Right kidney (tissue), 9 donors: ENCODE data around the gene ME3.

ENCODE experiments used
- DNase-seq: peaks from one replicate; pipeline ENCODE4 v3.0.0-alpha.2; 2016
- long read RNA-seq, 8 donors: transcript quantifications; one replicate each; lab custom pipeline, GENCODE V29; 2026

Gene ME3
- long read RNA-seq, donor 1, partial matches to known transcripts, result 6 of 7 reads
- long read RNA-seq, donor 1, other reads (novel, unspliced or antisense), result 0 of 7 reads
- long read RNA-seq, donor 2, partial matches to known transcripts, result 0 of 4 reads
- long read RNA-seq, donor 2, other reads (novel, unspliced or antisense), result 0 of 4 reads
- long read RNA-seq, donor 3, partial matches to known transcripts, result 0 of 1 reads
- long read RNA-seq, donor 3, other reads (novel, unspliced or antisense), result 0 of 1 reads
- long read RNA-seq, donor 4, result 0 reads
- long read RNA-seq, donor 5, partial matches to known transcripts, result 5 of 7 reads
- long read RNA-seq, donor 5, other reads (novel, unspliced or antisense), result 0 of 7 reads
- long read RNA-seq, donor 6, partial matches to known transcripts, result 0 of 2 reads
- long read RNA-seq, donor 6, other reads (novel, unspliced or antisense), result 0 of 2 reads
- long read RNA-seq, donor 7, partial matches to known transcripts, result 0 of 2 reads
- long read RNA-seq, donor 7, other reads (novel, unspliced or antisense), result 0 of 2 reads
- long read RNA-seq, donor 8, partial matches to known transcripts, result 184 of 279 reads
- long read RNA-seq, donor 8, other reads (novel, unspliced or antisense), result 92 of 279 reads

DNA sequence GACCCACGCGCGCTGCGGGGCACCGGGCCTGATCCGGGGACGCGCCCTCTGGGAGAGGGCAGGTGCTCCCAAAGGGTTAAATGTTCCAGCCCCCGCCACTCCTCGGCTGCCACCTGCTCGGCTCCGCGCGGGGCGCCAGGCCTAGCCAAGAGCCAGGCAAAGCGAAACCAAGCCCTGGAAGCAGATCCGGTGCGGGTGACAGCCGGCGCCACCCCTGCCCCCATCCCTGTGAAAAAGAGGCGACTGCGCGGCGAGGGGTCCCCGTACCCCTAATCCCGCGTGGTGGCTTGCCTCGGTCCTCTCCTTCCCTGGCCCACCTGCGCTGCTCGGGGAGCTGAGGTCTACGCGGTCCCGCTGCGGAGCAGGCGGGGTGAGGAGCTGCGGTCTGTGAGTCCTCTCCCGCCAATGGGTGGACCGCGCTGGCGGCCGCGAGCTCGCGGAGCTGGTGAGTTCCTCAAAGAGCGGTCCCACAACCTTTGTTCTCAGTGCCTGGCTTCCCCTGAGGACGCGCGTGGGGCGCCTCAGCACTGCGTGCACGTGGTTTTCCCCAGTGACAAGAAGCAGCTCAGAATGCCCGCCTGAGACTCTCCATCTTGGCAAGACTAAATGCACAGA, at the start of gene ME3:
ME3 (minus strand) TSS at position 610 of the 615 bp plus-strand sequence.
- peak; percentile 95 for DNase-seq

DNA sequence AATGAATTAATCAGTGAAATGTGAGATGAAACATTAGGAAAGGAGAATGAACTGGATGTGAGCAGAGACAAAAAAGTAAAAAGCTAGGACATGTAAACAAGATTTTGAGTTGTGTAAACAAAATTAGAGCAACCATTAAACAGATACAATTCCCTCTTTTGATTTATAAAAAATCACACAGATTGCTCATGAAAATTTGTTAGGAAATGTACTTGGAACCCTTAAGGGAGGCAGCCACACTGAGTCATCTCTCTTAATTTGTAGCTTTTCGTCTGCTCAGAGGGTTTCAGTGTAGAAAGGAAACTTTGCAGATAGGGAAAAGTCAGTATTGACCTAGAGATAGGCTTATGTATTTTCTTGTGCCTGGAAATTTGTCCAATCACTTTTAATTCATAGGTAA, 49.6 kb upstream of the ME3 start:
- no peak for DNase-seq

DNA sequence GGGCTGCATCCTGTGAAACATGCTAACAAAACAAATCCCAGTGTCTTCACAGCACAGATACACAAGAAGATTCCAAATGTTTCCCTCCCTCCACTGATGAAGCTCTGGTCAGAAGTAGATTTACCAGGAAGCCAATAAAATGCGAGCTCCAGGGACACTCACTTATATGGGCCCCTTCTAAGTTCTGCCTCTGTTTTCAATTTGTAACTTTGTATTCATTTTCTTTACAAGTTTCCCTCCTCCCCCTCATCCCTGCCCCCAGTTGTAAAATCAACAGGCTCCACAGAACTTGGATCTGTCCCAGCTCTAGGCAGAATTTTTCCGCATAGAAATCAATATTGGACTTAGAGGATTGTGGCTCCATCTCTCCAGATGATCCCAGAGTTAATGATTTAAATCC, 48.1 kb upstream of the ME3 start:
- DNase-seq, result no peak

DNA sequence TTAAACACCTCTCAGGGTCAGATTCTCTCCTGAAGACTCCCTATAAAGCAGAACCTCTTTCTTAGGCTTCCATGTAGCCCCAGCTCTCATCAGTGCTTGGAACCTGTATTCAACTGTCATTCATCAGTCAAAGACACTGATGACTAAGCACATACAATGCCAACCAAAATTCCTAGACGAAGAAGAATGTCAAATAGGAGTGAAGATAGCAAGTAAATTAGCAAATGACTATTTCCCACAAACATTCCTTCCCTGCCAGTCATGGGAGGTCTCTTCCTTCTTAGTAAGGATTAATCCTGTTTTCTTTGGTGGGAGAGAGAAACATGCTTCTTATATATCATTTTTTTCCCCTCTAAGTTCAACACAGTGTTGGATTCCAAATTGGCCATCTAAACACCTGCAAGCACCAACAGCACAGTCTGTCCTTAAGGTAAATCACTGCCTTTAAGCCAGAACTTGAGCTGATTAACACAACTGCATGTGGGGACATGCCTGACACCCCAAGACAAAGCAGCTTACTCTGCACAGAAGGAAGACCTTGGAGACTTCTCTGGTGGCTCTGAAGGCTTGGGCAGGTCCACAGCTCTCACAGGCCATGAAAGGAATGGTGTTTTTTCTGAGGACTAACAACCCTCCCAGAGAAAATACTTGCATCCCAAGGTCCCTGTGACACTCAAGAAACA, 47.5 kb upstream of the ME3 start:
- no peak for DNase-seq

DNA sequence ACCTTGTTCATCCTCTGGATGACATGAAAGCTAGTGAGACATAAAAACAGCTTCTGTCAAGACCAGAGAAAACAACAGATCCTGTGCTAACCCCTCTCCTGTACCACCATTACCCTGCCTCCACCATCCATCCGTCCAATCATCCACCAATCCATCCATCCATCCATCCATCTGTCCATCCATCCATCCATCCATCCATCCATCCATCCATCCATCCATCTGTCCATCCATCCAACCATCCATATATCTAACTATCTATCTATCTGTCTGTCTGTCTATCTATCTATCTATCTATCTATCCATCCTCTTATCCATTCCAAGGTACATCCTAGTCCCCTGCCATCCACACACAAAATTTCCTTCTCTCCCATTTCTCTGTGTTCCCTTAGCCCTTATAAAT, 46.6 kb upstream of the ME3 start:
- no peak for DNase-seq

DNA sequence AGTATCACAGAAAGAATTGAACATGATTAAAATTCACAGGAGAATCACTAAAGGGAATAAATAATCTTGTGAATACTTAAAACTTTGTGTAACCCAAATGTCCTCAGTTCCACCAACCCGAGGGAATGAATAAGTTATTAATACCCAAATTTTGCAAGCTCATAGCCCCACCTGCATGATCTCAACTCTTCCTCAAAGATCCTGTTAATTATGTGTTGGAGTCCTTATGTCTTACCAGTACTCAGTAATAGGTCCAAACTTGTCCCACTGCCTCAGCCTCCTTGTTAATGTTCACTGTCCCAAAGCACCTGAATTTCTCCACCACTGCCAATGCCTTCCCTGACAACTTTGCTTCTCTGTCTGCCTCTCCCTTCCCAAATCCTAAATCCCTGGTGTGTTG, 46.1 kb upstream of the ME3 start:
- DNase-seq, result no peak

- no peak for DNase-seq
Observed at GRCh38 chr11:86717817-86718501, 45.5 kb upstream of the ME3 start.

GRCh38 chr11:86715611-86716010, 43.2 kb upstream of the ME3 start:
- DNase-seq, result no peak

- no peak for DNase-seq
Observed at GRCh38 chr11:86713552-86713951, 41.1 kb upstream of the ME3 start.

DNA sequence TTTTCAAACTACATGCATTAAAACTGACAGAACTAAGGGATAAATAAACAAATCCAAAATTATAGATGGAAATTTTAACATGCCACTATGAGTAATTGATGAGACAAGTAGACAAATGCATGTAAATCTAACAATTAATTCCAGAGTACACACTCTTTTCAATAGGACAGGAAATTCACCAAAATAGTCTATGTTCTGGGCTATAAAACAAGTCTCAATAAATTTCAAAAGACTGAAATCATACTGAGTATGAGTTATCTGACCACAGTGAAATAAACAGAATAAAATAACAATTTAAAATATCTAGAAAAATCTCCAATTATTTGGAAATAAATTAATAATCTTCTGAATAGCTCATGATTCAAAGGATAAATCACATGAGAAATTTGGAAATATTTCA, 38.5 kb upstream of the ME3 start:
- no peak for DNase-seq

DNA sequence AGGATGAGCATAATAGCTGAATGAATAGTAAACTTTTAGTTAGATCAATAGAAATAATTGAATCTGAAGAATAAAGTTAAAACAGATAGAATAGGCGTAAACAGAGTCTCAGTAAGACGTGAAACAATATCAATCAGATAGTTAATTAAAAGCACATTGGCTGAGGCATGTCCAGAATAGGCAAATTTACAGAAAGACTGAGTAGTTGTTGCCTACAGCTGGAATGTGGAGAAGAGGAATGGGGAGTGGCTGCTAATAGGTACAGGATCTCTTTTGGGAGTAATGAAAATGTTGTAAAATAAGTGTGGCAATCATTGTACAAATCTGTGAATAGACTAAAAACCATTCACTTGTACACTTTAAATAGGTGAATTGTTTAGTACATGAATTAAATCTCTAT, 36.3 kb upstream of the ME3 start:
- DNase-seq, result no peak

- DNase-seq, result no peak
Observed at GRCh38 chr11:86706338-86707131, 34.1 kb upstream of the ME3 start.

- DNase-seq, result no peak
Observed at GRCh38 chr11:86704710-86705109, 32.3 kb upstream of the ME3 start.

GRCh38 chr11:86703987-86704386, 31.6 kb upstream of the ME3 start:
- DNase-seq, result no peak

- no peak for DNase-seq
Observed at GRCh38 chr11:86702220-86702983, 30.0 kb upstream of the ME3 start.

- no peak for DNase-seq
Observed at GRCh38 chr11:86699040-86699791, 26.8 kb upstream of the ME3 start.

DNA sequence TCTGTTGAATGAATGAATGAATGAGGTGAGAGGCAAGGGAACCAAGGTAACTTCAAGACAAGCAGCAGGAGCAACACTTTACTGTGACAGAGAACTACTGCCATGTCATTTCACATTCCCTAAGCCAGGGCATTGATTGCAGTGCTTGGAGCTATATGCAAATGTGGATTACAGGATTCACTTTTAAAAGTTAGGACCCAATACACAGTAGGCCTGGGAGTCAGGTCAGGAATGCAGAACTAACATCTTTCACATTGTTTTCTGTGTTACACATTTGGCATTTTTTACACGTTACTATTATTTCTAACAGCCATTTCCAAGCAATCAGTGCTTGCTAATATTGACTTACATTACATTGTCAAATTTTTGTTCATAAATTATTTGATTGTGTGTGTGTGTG, 26.2 kb upstream of the ME3 start:
- DNase-seq, result no peak

DNA sequence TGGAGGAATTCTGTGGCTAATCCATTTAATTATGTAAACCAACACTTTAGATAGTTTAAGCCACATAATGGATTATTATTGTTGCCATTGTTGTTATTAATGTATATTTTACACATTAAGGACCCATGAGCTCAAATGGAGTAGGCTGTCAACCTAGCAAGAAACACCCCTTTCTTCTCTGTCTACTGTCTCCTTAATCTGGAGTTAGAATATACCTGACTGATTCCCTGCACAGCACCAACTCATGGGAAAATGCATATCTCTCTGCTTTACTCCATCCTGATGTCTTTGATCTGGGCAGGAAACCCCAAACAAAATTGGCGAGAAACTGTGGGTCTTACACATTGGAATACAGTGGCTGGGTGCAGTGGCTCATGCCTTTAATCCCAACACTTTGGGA, 24.0 kb upstream of the ME3 start:
- DNase-seq, result no peak

- no peak for DNase-seq
Observed at GRCh38 chr11:86696004-86696403, 23.6 kb upstream of the ME3 start.

GRCh38 chr11:86695373-86695772, 23.0 kb upstream of the ME3 start:
- DNase-seq, result no peak
